Tibial artery (tissue), 4 donors: ENCODE measurements around the gene GPR50.
A peak's percentile ranks its signal among the peaks of the same experiment; 100 is the strongest.

Source experiments
- DNase-seq, 2 donors: peaks; one replicate each; pipeline ENCODE4 v3.0.0-alpha.2; 2019
- H3K27ac ChIP-seq, 2 donors: fragments of 200-600 bp; sonication (generic) in 1 of 2; 1 replicate in 1 of 2; 2 replicates in 1 of 2; pipeline ENCODE4 v1.5.1; 2018 to 2019; ENCODE audit warnings: mild to moderate bottlenecking in 1 of 2
- H3K27me3 ChIP-seq, 2 donors: fragments of 200-600 bp; sonication (generic) in 1 of 2; one replicate each; pipeline versions ENCODE4 v1.5.1 to v1.6.0; 2016 to 2019
- H3K36me3 ChIP-seq, 3 donors: fragments of 200-600 bp; sonication (generic) in 2 of 3; one replicate each; pipeline ENCODE4 v1.5.1; 2016 to 2019; ENCODE audit warnings: mild to moderate bottlenecking in 2 of 3
- H3K4me1 ChIP-seq, 4 donors: fragments of 200-600 bp; sonication (generic) in 2 of 4; 1 replicate in 3 of 4; 2 replicates in 1 of 4; pipeline ENCODE4 v1.5.1; 2016 to 2019
- H3K4me3 ChIP-seq, 2 donors: fragments of 200-600 bp; sonication (generic) in 1 of 2; 1 replicate in 1 of 2; 2 replicates in 1 of 2; pipeline ENCODE4 v1.5.1; 2018 to 2019; ENCODE audit warnings: mild to moderate bottlenecking in 2 of 2
- H3K9me3 ChIP-seq, 3 donors: fragments of 200-600 bp; sonication (generic) in 1 of 3; one replicate each; pipeline ENCODE4 v1.5.1; 2016 to 2019
- intact Hi-C: fragments of 100-400 bp; cut with DNase I; formaldehyde crosslinking; loops from one replicate; pipeline ENCODE4 v1.15.0; 2023; ENCODE audit warnings: low total_unique reads
- TF ChIP-seq, protein P1 (sequence below), 2 experiments: fragments of 200-600 bp in 1 of 2; fragments of 450-650 bp in 1 of 2; IDR thresholded peaks; one replicate each; pipeline ENCODE4 v1.5.1; 2017 to 2019; ENCODE audit warnings: antibody characterized with exemption in 2 of 2, mild to moderate bottlenecking in 1 of 2, moderate library complexity in 1 of 2

Gene GPR50

DNA sequence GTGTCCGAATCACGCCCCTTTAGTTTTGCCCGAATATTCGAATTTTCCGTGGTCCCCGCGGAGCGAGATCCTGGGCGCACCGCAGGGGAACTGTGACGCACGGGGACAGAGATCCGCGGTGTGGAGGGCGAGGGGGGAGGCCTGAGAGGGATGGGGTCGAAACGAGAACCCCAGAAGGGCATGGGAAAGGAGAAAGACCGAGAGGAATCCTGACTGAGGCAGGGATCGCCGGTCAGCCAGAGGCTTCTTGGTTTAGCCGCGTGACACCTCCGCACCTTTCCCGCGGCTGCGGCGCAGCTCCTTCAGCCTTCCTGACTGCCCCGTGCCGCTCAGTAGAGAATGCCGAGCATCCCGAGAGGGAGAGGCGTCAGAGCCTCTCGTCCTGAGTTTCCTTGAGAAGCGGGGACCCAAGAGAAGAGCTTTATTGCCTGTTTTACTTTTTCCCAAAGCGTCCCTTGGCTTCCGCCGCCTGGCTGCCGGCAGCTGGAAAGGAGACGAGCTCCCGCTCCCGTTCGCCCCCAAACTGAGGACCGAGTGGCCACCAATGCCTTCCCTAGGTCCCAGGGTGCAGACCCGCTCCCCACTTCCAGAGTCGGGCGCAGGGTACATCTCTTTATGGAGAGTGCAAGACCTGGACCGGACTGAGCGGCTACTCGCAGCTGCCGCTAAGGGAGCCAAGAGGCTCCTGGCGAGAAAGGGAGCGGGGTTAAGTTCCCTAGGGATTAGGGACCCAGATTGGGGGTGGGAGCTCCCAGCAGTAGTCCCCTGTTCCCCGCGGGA is 911 bp upstream of the GPR50 start:
- TF ChIP-seq, protein P1, sequence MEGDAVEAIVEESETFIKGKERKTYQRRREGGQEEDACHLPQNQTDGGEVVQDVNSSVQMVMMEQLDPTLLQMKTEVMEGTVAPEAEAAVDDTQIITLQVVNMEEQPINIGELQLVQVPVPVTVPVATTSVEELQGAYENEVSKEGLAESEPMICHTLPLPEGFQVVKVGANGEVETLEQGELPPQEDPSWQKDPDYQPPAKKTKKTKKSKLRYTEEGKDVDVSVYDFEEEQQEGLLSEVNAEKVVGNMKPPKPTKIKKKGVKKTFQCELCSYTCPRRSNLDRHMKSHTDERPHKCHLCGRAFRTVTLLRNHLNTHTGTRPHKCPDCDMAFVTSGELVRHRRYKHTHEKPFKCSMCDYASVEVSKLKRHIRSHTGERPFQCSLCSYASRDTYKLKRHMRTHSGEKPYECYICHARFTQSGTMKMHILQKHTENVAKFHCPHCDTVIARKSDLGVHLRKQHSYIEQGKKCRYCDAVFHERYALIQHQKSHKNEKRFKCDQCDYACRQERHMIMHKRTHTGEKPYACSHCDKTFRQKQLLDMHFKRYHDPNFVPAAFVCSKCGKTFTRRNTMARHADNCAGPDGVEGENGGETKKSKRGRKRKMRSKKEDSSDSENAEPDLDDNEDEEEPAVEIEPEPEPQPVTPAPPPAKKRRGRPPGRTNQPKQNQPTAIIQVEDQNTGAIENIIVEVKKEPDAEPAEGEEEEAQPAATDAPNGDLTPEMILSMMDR (IDR thresholded peaks at IDR 0.05): no peak
- DNase-seq: no peak

DNA sequence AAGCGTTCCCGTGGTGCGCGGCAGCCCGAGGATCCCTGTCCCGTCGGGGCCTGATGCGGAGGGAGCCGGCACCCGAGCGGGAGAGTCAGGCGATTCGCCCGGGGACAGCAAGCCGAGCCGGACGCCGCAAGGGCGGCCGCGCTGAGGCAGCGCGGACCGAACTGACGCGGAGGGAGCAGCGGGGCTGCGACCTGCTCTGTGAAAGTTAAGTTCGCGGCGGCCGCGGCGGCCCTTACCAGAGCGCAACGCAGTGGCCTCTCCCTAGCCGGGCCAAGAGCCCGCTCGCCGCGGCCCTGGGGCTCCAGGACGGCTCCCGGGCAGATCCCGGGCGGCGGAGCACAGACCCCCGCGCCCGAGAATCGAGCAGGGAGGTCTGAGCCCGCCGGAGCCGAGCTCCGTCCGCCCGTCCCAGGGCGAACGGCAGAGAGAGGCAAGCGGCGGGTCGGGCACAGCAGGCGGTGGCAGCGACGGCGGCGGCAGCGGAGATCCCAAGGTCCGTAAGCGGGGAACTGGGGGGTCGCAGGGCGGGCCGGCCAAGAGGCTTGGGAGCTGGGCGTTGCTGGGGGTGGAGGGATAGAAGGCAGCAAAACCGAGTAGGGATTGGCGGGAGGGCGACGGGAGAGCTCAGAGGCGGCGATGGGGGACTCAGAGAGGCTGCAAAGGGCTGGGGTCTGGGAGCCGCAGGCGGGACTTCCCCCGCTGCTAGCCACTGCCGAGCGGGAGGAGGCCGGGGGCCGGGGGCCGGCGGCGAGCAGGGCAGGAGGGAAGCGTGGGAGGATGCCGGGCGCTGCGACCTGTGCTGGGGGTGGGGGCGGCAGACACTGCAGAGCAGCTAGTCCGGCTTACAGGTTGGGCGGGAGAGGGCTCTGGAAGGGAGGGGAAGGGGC is 1.0 kb downstream of the GPR50 start:
- Histone ChIP-seq H3K36me3 (no peaks in the 10 kb centered on the region), H3K27ac (no peak overlapping the region), H3K27me3 (peaks cover 0 to 40% of the 10 kb centered on the region in 2 donors), H3K4me1 (peaks cover 0 to 14% (median 5%) of the 10 kb centered on the region in 4 donors), H3K9me3 (peaks cover 0 to 18% (median 11%) of the 10 kb centered on the region in 3 donors), H3K4me3 (peak overlapping the region in 1 of 2 donors; percentile 36)
- TF ChIP-seq, protein P1 (IDR thresholded peaks at IDR 0.05): no peak
- intact Hi-C loops: no loop called here
- DNase-seq: no peak

More for the DNA sequence above, 911 bp upstream of the GPR50 start:
- Histone ChIP-seq H3K9me3 (peaks cover 0 to 18% (median 11%) of the 10 kb centered on the region in 3 donors), H3K4me3 (no peak overlapping the region), H3K27me3 (peaks cover 0 to 40% of the 10 kb centered on the region in 2 donors), H3K4me1 (peaks cover 0 to 14% (median 5%) of the 10 kb centered on the region in 4 donors), H3K36me3 (no peaks in the 10 kb centered on the region), H3K27ac (no peak overlapping the region)
- intact Hi-C loops: no loop called here

DNA sequence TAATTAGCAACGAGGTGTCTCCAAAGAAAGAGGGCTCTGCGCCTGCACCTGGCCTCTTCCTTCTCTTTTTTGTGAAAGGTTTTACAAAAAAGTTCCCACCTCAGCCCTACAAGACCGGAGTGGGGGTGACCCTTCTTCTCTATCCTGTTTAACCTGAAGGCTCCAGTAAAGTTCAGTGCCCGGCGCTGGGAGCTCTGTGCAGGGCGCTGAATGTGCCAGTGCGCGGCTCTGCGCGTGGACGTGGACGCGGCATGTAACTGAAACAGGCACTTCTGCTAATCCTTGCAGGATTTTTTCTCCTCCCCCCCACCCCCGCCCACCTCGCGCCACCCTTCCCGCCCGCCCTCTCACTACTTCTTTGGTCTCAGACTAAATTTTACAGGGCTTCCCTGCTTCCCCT is 2.4 kb downstream of the GPR50 start:
- no peak overlapping the region for H3K4me3 ChIP-seq
- DNase-seq: no peak
- H3K36me3 ChIP-seq: no peaks in the 10 kb centered on the region
- no peak overlapping the region for H3K27ac ChIP-seq
- TF ChIP-seq, protein P1 (IDR thresholded peaks at IDR 0.05): no peak
- intact Hi-C loops: no loop called here
- peaks cover 0 to 14% (median 5%) of the 10 kb centered on the region in 4 donors for H3K4me1 ChIP-seq
- H3K27me3 ChIP-seq: peaks cover 0 to 40% of the 10 kb centered on the region in 2 donors
- peaks cover 0 to 18% (median 11%) of the 10 kb centered on the region in 3 donors for H3K9me3 ChIP-seq

DNA sequence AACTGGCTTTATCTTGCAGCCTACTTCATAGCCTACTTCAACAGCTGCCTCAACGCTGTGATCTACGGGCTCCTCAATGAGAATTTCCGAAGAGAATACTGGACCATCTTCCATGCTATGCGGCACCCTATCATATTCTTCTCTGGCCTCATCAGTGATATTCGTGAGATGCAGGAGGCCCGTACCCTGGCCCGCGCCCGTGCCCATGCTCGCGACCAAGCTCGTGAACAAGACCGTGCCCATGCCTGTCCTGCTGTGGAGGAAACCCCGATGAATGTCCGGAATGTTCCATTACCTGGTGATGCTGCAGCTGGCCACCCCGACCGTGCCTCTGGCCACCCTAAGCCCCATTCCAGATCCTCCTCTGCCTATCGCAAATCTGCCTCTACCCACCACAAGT is 4.0 kb downstream of the GPR50 start:
- TF ChIP-seq, protein P1 (IDR thresholded peaks at IDR 0.05): no peak
- H3K4me3 ChIP-seq: no peak overlapping the region
- peaks cover 0 to 18% (median 11%) of the 10 kb centered on the region in 3 donors for H3K9me3 ChIP-seq
- intact Hi-C loops: no loop called here
- no peaks in the 10 kb centered on the region for H3K36me3 ChIP-seq
- peaks cover 0 to 14% (median 5%) of the 10 kb centered on the region in 4 donors for H3K4me1 ChIP-seq
- peaks cover 0 to 31% of the 10 kb centered on the region in 2 donors for H3K27me3 ChIP-seq
- no peak overlapping the region for H3K27ac ChIP-seq
- no peak for DNase-seq

DNA sequence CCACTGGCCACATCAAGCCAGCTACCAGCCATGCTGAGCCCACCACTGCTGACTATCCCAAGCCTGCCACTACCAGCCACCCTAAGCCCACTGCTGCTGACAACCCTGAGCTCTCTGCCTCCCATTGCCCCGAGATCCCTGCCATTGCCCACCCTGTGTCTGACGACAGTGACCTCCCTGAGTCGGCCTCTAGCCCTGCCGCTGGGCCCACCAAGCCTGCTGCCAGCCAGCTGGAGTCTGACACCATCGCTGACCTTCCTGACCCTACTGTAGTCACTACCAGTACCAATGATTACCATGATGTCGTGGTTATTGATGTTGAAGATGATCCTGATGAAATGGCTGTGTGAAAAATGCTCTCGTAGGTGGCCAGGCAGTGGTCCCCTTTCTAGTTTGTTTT is 4.7 kb downstream of the GPR50 start:
- no peak overlapping the region for H3K4me3 ChIP-seq

More for the DNA sequence above, 4.7 kb downstream of the GPR50 start:
- TF ChIP-seq, protein P1 (IDR thresholded peaks at IDR 0.05): no peak
- intact Hi-C loops: no loop called here
- H3K27ac ChIP-seq: no peak overlapping the region
- peaks cover 0 to 17% (median 6%) of the 10 kb centered on the region in 3 donors for H3K9me3 ChIP-seq
- peaks cover 0 to 14% (median 5%) of the 10 kb centered on the region in 4 donors for H3K4me1 ChIP-seq
- H3K36me3 ChIP-seq: no peaks in the 10 kb centered on the region
- no peak for DNase-seq
- H3K27me3 ChIP-seq: peaks cover 0 to 24% of the 10 kb centered on the region in 2 donors
